ENCODE data around the gene PRSS23.
A peak's percentile ranks its signal among the peaks of the same experiment; 100 is the strongest.
"Not testable (repeated sequence)": the region's sequence is repeated elsewhere in the genome, so short reads cannot be mapped to it uniquely, and the experiment has no call there.

PRSS23 gene

GRCh38 chr11:86812981-86813380 is 12.6 kb downstream of the PRSS23 start:
- no peak for DNase-seq

GRCh38 chr11:86814775-86815174 is 14.4 kb downstream of the PRSS23 start:
- DNase-seq = no peak

DNA sequence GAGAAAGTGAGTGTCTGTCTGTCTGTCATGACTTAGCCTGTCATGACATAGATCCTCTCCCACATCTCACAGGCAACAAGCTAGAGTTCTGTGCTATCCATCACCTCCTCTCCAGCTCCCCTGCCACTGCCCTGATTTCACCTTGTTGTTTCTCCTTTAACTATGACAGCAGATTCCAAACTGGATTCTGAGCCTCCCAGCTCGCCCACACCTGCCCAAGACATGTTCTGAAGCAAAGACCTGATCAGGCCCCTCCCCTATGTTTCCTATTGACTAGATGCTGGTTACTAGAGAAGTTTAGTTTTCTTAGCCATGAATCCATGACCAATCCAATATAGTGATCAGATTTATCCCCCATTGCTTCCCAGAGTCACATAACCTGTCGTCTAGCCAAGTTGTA is 15.4 kb downstream of the PRSS23 start:
- DNase-seq = no peak

- no peak for DNase-seq
Measured at GRCh38 chr11:86816251-86816726, 15.9 kb downstream of the PRSS23 start.

GRCh38 chr11:86818462-86819192 is 18.3 kb downstream of the PRSS23 start:
- DNase-seq = peak; percentile 32

- DNase-seq = not testable (repeated sequence)
Measured at GRCh38 chr11:86824139-86824538, 23.8 kb downstream of the PRSS23 start.

GRCh38 chr11:86834376-86834775 is 34.0 kb downstream of the PRSS23 start:
- DNase-seq = not testable (repeated sequence)

- not testable (repeated sequence) for DNase-seq
Measured at GRCh38 chr11:86844762-86845508, 44.6 kb downstream of the PRSS23 start.

GRCh38 chr11:86848132-86848531 is 47.8 kb downstream of the PRSS23 start:
- no peak for DNase-seq

DNA sequence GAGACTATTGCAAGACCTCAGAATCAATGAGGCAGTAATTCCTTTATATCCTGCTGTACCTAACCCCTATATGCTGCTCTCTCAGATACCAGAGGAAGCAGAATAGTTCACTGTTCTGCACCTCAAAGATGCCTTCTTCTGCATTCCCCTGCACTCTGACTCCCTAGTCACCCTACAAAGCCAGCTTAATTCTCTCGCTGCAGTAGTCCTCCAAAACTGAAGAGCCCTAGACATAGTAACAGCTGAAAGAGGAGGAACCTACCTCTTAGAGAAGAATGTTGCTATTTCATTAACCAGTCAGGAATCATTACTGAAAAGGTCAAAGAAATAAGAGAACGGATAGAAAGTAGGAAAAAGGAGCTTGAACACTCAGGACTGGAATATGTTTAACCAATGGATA is 49.3 kb downstream of the PRSS23 start:
- no peak for DNase-seq

Data from right kidney (tissue), 1 donor.